ENCODE measurements around the gene TOR1B.

- TF ChIP-seq CTCF (IDR thresholded peaks at IDR 0.05; ENCODE audit: low read depth, low read length) (no peak), EZH2phosphoT487 (IDR thresholded peaks at IDR 0.05; ENCODE audit: low read depth) (no peak)
These were observed 7.1 kb downstream of the TOR1B start for GRCh38 chr9:129810116-129810515.
